Measurements from ENCODE around the gene P2RY1.
A peak's percentile ranks its signal among the peaks of the same experiment; 100 is the strongest.
"Not testable (repeated sequence)": the region's sequence is repeated elsewhere in the genome, so short reads cannot be mapped to it uniquely, and the experiment has no call there.

Gene P2RY1

GRCh38 chr3:152836269-152836668 is 1.3 kb downstream of the P2RY1 start:
- DNase-seq (ENCODE audit: low read depth) = no peak

- no peak for DNase-seq (ENCODE audit: low read depth)
Observed at GRCh38 chr3:152839511-152839910, 4.6 kb downstream of the P2RY1 start.

- no peak for DNase-seq (ENCODE audit: low read depth)
Observed at GRCh38 chr3:152841131-152841530, 6.2 kb downstream of the P2RY1 start.

GRCh38 chr3:152842413-152842812 is 7.5 kb downstream of the P2RY1 start:
- no peak for DNase-seq (ENCODE audit: low read depth)

- no peak for DNase-seq (ENCODE audit: low read depth)
Observed at GRCh38 chr3:152843955-152844354, 9.0 kb downstream of the P2RY1 start.

GRCh38 chr3:152846572-152847202 is 11.8 kb downstream of the P2RY1 start:
- DNase-seq (ENCODE audit: low read depth) = not testable (repeated sequence)

- DNase-seq (ENCODE audit: low read depth) = not testable (repeated sequence)
Observed at GRCh38 chr3:152847599-152847998, 12.7 kb downstream of the P2RY1 start.

GRCh38 chr3:152849996-152850578 is 15.2 kb downstream of the P2RY1 start:
- no peak for DNase-seq (ENCODE audit: low read depth)

GRCh38 chr3:152853196-152853595 is 18.3 kb downstream of the P2RY1 start:
- DNase-seq (ENCODE audit: low read depth) = peak; percentile 38

GRCh38 chr3:152857082-152857481 is 22.2 kb downstream of the P2RY1 start:
- DNase-seq (ENCODE audit: low read depth) = no peak

- DNase-seq (ENCODE audit: low read depth) = no peak
Observed at GRCh38 chr3:152858170-152858800, 23.4 kb downstream of the P2RY1 start.

- DNase-seq (ENCODE audit: low read depth) = no peak
Observed at GRCh38 chr3:152860736-152861135, 25.8 kb downstream of the P2RY1 start.

- DNase-seq (ENCODE audit: low read depth) = no peak
Observed at GRCh38 chr3:152865668-152866245, 30.8 kb downstream of the P2RY1 start.

GRCh38 chr3:152870027-152870426 is 35.1 kb downstream of the P2RY1 start:
- no peak for DNase-seq (ENCODE audit: low read depth)

GRCh38 chr3:152873314-152873713 is 38.4 kb downstream of the P2RY1 start:
- DNase-seq (ENCODE audit: low read depth) = not testable (repeated sequence)

GRCh38 chr3:152874896-152875749 is 40.2 kb downstream of the P2RY1 start:
- DNase-seq (ENCODE audit: low read depth) = no peak

- DNase-seq (ENCODE audit: low read depth) = no peak
Observed at GRCh38 chr3:152879130-152879789, 44.3 kb downstream of the P2RY1 start.

- DNase-seq (ENCODE audit: low read depth) = no peak
Observed at GRCh38 chr3:152879790-152880174, 44.9 kb downstream of the P2RY1 start.

GRCh38 chr3:152885076-152885475 is 50.1 kb downstream of the P2RY1 start:
- DNase-seq (ENCODE audit: low read depth) = no peak

All from HS-5 (cell line).